WTC11 (cell line): Measurements from ENCODE around the gene PRPF40B. TPM values are rescaled to one million over a fixed set of nuclear protein-coding genes. Genes with fewer than 3 reads are reported as not detected.
A peak's percentile ranks its signal among the peaks of the same experiment; 100 is the strongest.

Source experiments
- ATAC-seq: fragments of 200-7000 bp; cut with Tn5 transposase; 2 replicates; pipeline ENCODE4 v1.10.0; 2021; ENCODE audit warnings: mild to moderate bottlenecking, moderate library complexity
- CTCF ChIA-PET: fragments of 300-600 bp; sonication (Branson Sonifier 250); formaldehyde crosslinking; loops from one replicate; lab custom pipeline; 2021; ENCODE audit warnings: antibody characterized with exemption; lab: Charles Lee
- POLR2A ChIA-PET: fragments of 350-600 bp; sonication (Branson Sonifier 250); formaldehyde crosslinking; loops from one replicate; lab custom pipeline; 2021; ENCODE audit warnings: antibody characterized with exemption; lab: Charles Lee
- DNase-seq: peaks from one replicate; pipeline ENCODE4 v3.0.0; 2021; ENCODE audit warnings: low spot score
- H3K27ac Mint-ChIP-seq: 2 replicates; pipeline ENCODE4 v1.8.0; 2021; ENCODE audit warnings: mixed read lengths
- H3K27me3 Mint-ChIP-seq: 2 replicates; pipeline ENCODE4 v1.8.0; 2021; ENCODE audit warnings: low read depth, mild to moderate bottlenecking, moderate library complexity, mixed read lengths
- H3K36me3 Mint-ChIP-seq: 2 replicates; pipeline ENCODE4 v1.8.0; 2021; ENCODE audit warnings: mixed read lengths
- H3K4me1 Mint-ChIP-seq: 2 replicates; pipeline ENCODE4 v1.8.0; 2022; ENCODE audit warnings: mixed read lengths
- H3K4me3 Mint-ChIP-seq: 2 replicates; pipeline ENCODE4 v1.8.0; 2021; ENCODE audit warnings: mild to moderate bottlenecking, moderate library complexity, mixed read lengths
- H3K9me3 Mint-ChIP-seq: 2 replicates; pipeline ENCODE4 v1.8.0; 2021; ENCODE audit warnings: mixed read lengths
- ATF3 ChIP-seq: sonication (generic); formaldehyde crosslinking; conservative IDR thresholded peaks from 2 replicates; pipeline ENCODE4 v1.8.1; 2022; ENCODE audit warnings: mild to moderate bottlenecking, missing genetic modification reagents
- FOXK1 ChIP-seq: sonication (generic); formaldehyde crosslinking; IDR thresholded peaks from 2 replicates; pipeline ENCODE4 v1.8.0; 2022; ENCODE audit warnings: mild to moderate bottlenecking, moderate library complexity, missing genetic modification reagents
- GRHL2 ChIP-seq: fragments of 250-450 bp; sonication (Bioruptor Pico); IDR thresholded peaks from 2 replicates; pipeline ENCODE4 v1.8.0; 2022; ENCODE audit warnings: mild to moderate bottlenecking, moderate library complexity; ENCODE audit not compliant: insufficient replicate concordance, severe bottlenecking
- GTF2I ChIP-seq: fragments of 250-450 bp; sonication (Bioruptor Pico); conservative IDR thresholded peaks from 2 replicates; pipeline ENCODE4 v1.4.0; 2021; ENCODE audit warnings: mild to moderate bottlenecking
- JUN ChIP-seq: sonication (generic); formaldehyde crosslinking; IDR thresholded peaks from 2 replicates; pipeline ENCODE4 v1.8.0; 2023; ENCODE audit warnings: mild to moderate bottlenecking, missing genetic modification reagents
- MAX ChIP-seq: sonication (generic); formaldehyde crosslinking; IDR thresholded peaks from 2 replicates; pipeline ENCODE4 v1.8.0; 2022; ENCODE audit warnings: mild to moderate bottlenecking, missing genetic modification reagents
- NR3C1 ChIP-seq: sonication (generic); formaldehyde crosslinking; conservative IDR thresholded peaks from 2 replicates; pipeline ENCODE4 v1.8.1; 2023; ENCODE audit warnings: low read depth, mild to moderate bottlenecking, missing genetic modification reagents
- PRDM15 ChIP-seq: sonication (generic); formaldehyde crosslinking; IDR thresholded peaks from 2 replicates; pipeline ENCODE4 v1.8.0; 2022; ENCODE audit warnings: missing genetic modification reagents
- RELA ChIP-seq: sonication (generic); formaldehyde crosslinking; IDR thresholded peaks from 2 replicates; pipeline ENCODE4 v1.8.1; 2022; ENCODE audit warnings: missing genetic modification reagents, mild to moderate bottlenecking, borderline replicate concordance
- SMAD4 ChIP-seq: sonication (generic); formaldehyde crosslinking; IDR thresholded peaks from 2 replicates; pipeline ENCODE4 v1.8.0; 2022; ENCODE audit warnings: mild to moderate bottlenecking, missing genetic modification reagents
- SP1 ChIP-seq: sonication (generic); formaldehyde crosslinking; conservative IDR thresholded peaks from 2 replicates; pipeline ENCODE4 v1.8.1; 2022; ENCODE audit warnings: missing genetic modification reagents
- ZNF263 ChIP-seq: sonication (generic); formaldehyde crosslinking; IDR thresholded peaks from 2 replicates; pipeline ENCODE4 v1.8.1; 2022; ENCODE audit warnings: low read depth, mild to moderate bottlenecking, moderate library complexity, missing genetic modification reagents
- ZNF281 ChIP-seq: sonication (generic); formaldehyde crosslinking; IDR thresholded peaks from 2 replicates; pipeline ENCODE4 v1.8.0; 2023; ENCODE audit warnings: mild to moderate bottlenecking, missing genetic modification reagents
- ZNF416 ChIP-seq: fragments of 250-450 bp; sonication (Bioruptor Pico); IDR thresholded peaks from 2 replicates; pipeline ENCODE4 v1.9.0; 2021; ENCODE audit warnings: mild to moderate bottlenecking, inconsistent platforms
- ZNF671 ChIP-seq: fragments of 250-450 bp; sonication (Bioruptor Pico); IDR thresholded peaks from 2 replicates; pipeline ENCODE4 v1.8.0; 2021; ENCODE audit warnings: mild to moderate bottlenecking
- total RNA-seq: library from RNA; stranded (reverse); gene quantifications from 3 replicates; pipeline ENCODE4 v1.2.3, GENCODE V29; 2021
- TF ChIP-seq, protein P1 (sequence below): sonication (generic); formaldehyde crosslinking; conservative IDR thresholded peaks from 2 replicates; pipeline ENCODE4 v1.8.1; 2023; ENCODE audit warnings: mild to moderate bottlenecking, low read depth, missing genetic modification reagents, moderate library complexity

PRPF40B gene
- total RNA-seq, 1 experiment from 2014 or later, result 46.0 TPM

GRCh38 chr12:49616533-49617219 lies 6.7 kb upstream of the PRPF40B start:
- POLR2A ChIA-PET, result no interaction called here
- Mint-ChIP-seq H3K4me1 (peaks cover 29% of the 10 kb centered on the region), H3K4me3 (no peak overlapping the region), H3K27ac (0 out of 2 replicates have a peak overlapping the region, but pooled peaks have one; percentile 43), H3K27me3 (peaks cover 4% of the 10 kb centered on the region; the same call in 1 of the 2 replicates), H3K36me3 (no peaks in the 10 kb centered on the region), H3K9me3 (peaks cover 3% of the 10 kb centered on the region; the same call in 1 of the 2 replicates)
- peak; percentile 56 for ATAC-seq
- TF ChIP-seq SP1 (CRISPR knock-in tag) (no peak), JUN (CRISPR knock-in tag) (no peak), FOXK1 (no peak), PRDM15 (no peak), GTF2I (CRISPR knock-in tag) (no peak), MAX (CRISPR knock-in tag) (no peak), SMAD4 (CRISPR knock-in tag) (no peak), ZNF281 (CRISPR knock-in tag) (no peak), ATF3 (no peak), RELA (CRISPR knock-in tag) (no peak), NR3C1 (no peak), ZNF263 (CRISPR knock-in tag) (no peak), ZNF416 (no peak), ZNF671 (CRISPR knock-in tag) (no peak), GRHL2 (CRISPR knock-in tag) (no peak)
- TF ChIP-seq, protein P1, sequence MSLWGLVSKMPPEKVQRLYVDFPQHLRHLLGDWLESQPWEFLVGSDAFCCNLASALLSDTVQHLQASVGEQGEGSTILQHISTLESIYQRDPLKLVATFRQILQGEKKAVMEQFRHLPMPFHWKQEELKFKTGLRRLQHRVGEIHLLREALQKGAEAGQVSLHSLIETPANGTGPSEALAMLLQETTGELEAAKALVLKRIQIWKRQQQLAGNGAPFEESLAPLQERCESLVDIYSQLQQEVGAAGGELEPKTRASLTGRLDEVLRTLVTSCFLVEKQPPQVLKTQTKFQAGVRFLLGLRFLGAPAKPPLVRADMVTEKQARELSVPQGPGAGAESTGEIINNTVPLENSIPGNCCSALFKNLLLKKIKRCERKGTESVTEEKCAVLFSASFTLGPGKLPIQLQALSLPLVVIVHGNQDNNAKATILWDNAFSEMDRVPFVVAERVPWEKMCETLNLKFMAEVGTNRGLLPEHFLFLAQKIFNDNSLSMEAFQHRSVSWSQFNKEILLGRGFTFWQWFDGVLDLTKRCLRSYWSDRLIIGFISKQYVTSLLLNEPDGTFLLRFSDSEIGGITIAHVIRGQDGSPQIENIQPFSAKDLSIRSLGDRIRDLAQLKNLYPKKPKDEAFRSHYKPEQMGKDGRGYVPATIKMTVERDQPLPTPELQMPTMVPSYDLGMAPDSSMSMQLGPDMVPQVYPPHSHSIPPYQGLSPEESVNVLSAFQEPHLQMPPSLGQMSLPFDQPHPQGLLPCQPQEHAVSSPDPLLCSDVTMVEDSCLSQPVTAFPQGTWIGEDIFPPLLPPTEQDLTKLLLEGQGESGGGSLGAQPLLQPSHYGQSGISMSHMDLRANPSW (CRISPR knock-in tag), result no peak
- CTCF ChIA-PET, result interaction anchor here (1.3 kb wide), 1 partner anchor 117 kb away, joined by 3 read pairs; no protein-coding TSS in a partner anchor
- DNase-seq, result no peak
